ENCODE data around the gene HPD.

- TF ChIP-seq ZNF423 (CRISPR knock-in tag; IDR thresholded peaks at IDR 0.05) (no peak), CTCF (IDR thresholded peaks at IDR 0.05) (no peak), MAX (CRISPR knock-in tag; IDR thresholded peaks at IDR 0.05) (no peak), ZNF263 (CRISPR knock-in tag; IDR thresholded peaks at IDR 0.05; ENCODE audit: low read depth) (no peak), ZNF532 (CRISPR knock-in tag; IDR thresholded peaks at IDR 0.05; ENCODE audit: borderline replicate concordance) (no peak), ETV6 (CRISPR knock-in tag; IDR thresholded peaks at IDR 0.05) (no peak), JUN (CRISPR knock-in tag; IDR thresholded peaks at IDR 0.05) (no peak), CBFB (CRISPR knock-in tag; IDR thresholded peaks at IDR 0.05; ENCODE audit: low read depth) (no peak), E2F5 (CRISPR knock-in tag; IDR thresholded peaks at IDR 0.05) (no peak), HMGXB4 (CRISPR knock-in tag; IDR thresholded peaks at IDR 0.05) (no peak), CREM (CRISPR knock-in tag; IDR thresholded peaks at IDR 0.05) (no peak), ATF2 (CRISPR knock-in tag; IDR thresholded peaks at IDR 0.05; ENCODE audit: borderline replicate concordance, low read depth) (no peak)
These were observed 44.5 kb upstream of the HPD start for GRCh38 chr12:121903202-121903601.
